Body of pancreas (tissue), 4 donors: ENCODE results near the gene LLCFC1. TPM values are rescaled to one million over a fixed set of nuclear protein-coding genes. Genes with fewer than 3 reads are reported as not detected.

ENCODE experiments used
- ATAC-seq: fragments of 150-250 bp; one replicate; pipeline ENCODE4 v1.9.1; 2016
- DNase-seq, 4 donors: peaks; one replicate each; pipeline ENCODE4 v3.0.0-alpha.2; 2019
- H3K27ac ChIP-seq, 4 donors: fragments of 200-600 bp; sonication (generic); 1 replicate in 3 of 4; 2 replicates in 1 of 4; pipeline versions ENCODE4 v1.5.1 to v1.6.1; 2016 to 2019; ENCODE audit warnings: mild to moderate bottlenecking in 1 of 4, mixed read lengths in 1 of 4, moderate library complexity in 1 of 4
- H3K27me3 ChIP-seq, 2 donors: fragments of 200-600 bp; sonication (generic); one replicate each; pipeline ENCODE4 v1.6.0; 2016; ENCODE audit warnings: mild to moderate bottlenecking in 1 of 2
- H3K36me3 ChIP-seq, 2 donors: fragments of 200-600 bp; sonication (generic); replicated peaks in 1 of 2; 2 replicates each; pipeline ENCODE4 v1.5.1; 2016; ENCODE audit warnings: low read depth in 2 of 2; ENCODE audit not compliant: insufficient read depth in 1 of 2
- H3K4me1 ChIP-seq: fragments of 200-600 bp; sonication (generic); one replicate; pipeline ENCODE4 v1.6.0; 2016
- H3K4me3 ChIP-seq, 2 donors: fragments of 200-600 bp; sonication (generic); 1 replicate in 1 of 2; 2 replicates in 1 of 2; pipeline ENCODE4 v1.5.1; 2016 to 2019
- H3K9me3 ChIP-seq, 3 donors: fragments of 200-600 bp; sonication (generic); 1 replicate in 2 of 3; 2 replicates in 1 of 3; pipeline ENCODE4 v1.5.1; 2016
- CTCF ChIP-seq, 7 experiments: fragments of 450-650 bp in 4 of 7; fragments of 200-600 bp in 3 of 7; sonication (generic) in 3 of 7; IDR thresholded peaks; one replicate each; pipeline ENCODE4 v1.5.1; 2016 to 2019; ENCODE audit warnings: antibody characterized with exemption in 7 of 7
- POLR2A ChIP-seq, 3 donors: fragments of 450-650 bp; IDR thresholded peaks; one replicate each; pipeline ENCODE4 v1.6.1; 2016; ENCODE audit warnings: antibody characterized with exemption in 3 of 3, mild to moderate bottlenecking in 2 of 3
- WGBS, 2 donors: methylation state at CpG; one replicate each; pipeline ENCODE4 v1.1.5; 2017; 5-methylcytosine and 5-hydroxymethylcytosine counted together
- intact Hi-C: fragments of 100-400 bp; cut with DNase I; formaldehyde crosslinking; loops from one replicate; pipeline ENCODE4 v1.15.1; 2023
- total RNA-seq, 2 donors: library from RNA; depleted of rRNA; stranded (reverse); fragments of >200 nt; gene quantifications; one replicate each; pipeline ENCODE4 v1.1.0, GENCODE V29; 2016

LLCFC1 gene
- total RNA-seq, 2 donors from 2014 or later = not detected

GRCh38 chr7:142913566-142913965, 25.7 kb upstream of the LLCFC1 start:
- Histone ChIP-seq H3K9me3 (no peaks in the 10 kb centered on the region), H3K27ac (peak overlapping the region in 2 of 4 donors; percentile 29 to 35), H3K4me1 (peaks cover 51% of the 10 kb centered on the region), H3K4me3 (no peak overlapping the region), H3K36me3 (no peaks in the 10 kb centered on the region), H3K27me3 (no peaks in the 10 kb centered on the region)
- intact Hi-C loops = no loop called here
- no peak for TF ChIP-seq POLR2A (IDR thresholded peaks at IDR 0.05)
- TF ChIP-seq CTCF (IDR thresholded peaks at IDR 0.05) = no peak
- ATAC-seq (no peak), DNase-seq (no peak)
- 70 to 82% methylated on average over 2 of the region's 2 CpGs for WGBS, 2 donors

- DNase-seq (no peak), ATAC-seq (no peak)
- Histone ChIP-seq H3K27ac (no peak overlapping the region), H3K27me3 (no peaks in the 10 kb centered on the region), H3K9me3 (no peaks in the 10 kb centered on the region), H3K4me3 (no peak overlapping the region), H3K4me1 (peaks cover 46% of the 10 kb centered on the region), H3K36me3 (no peaks in the 10 kb centered on the region)
- WGBS, 2 donors = 59 to 73% methylated on average over 1 of the region's 1 CpG
- intact Hi-C loops = no loop called here
- TF ChIP-seq POLR2A (IDR thresholded peaks at IDR 0.05) (no peak), CTCF (IDR thresholded peaks at IDR 0.05) (no peak)
Observed at GRCh38 chr7:142914121-142914520, 25.2 kb upstream of the LLCFC1 start.

GRCh38 chr7:142915315-142915714, 24.0 kb upstream of the LLCFC1 start:
- Histone ChIP-seq H3K36me3 (no peaks in the 10 kb centered on the region), H3K27me3 (no peaks in the 10 kb centered on the region), H3K4me1 (peaks cover 34% of the 10 kb centered on the region), H3K4me3 (no peak overlapping the region), H3K27ac (no peak overlapping the region), H3K9me3 (no peaks in the 10 kb centered on the region)
- intact Hi-C loops = no loop called here
- DNase-seq (no peak), ATAC-seq (no peak)
- 87 to 89% methylated on average over 8 of the region's 8 CpGs for WGBS, 2 donors
- TF ChIP-seq POLR2A (IDR thresholded peaks at IDR 0.05) (no peak), CTCF (IDR thresholded peaks at IDR 0.05) (no peak)

- Histone ChIP-seq H3K27ac (no peak overlapping the region), H3K4me1 (peaks cover 22% of the 10 kb centered on the region), H3K27me3 (no peaks in the 10 kb centered on the region), H3K4me3 (no peak overlapping the region), H3K9me3 (no peaks in the 10 kb centered on the region), H3K36me3 (no peaks in the 10 kb centered on the region)
- ATAC-seq (no peak), DNase-seq (no peak)
- 37 to 50% methylated on average over 2 of the region's 2 CpGs for WGBS, 2 donors
- no peak for TF ChIP-seq CTCF (IDR thresholded peaks at IDR 0.05)
- TF ChIP-seq POLR2A (IDR thresholded peaks at IDR 0.05) = no peak
- intact Hi-C loops = no loop called here
Observed at GRCh38 chr7:142916508-142916907, 22.8 kb upstream of the LLCFC1 start.

- intact Hi-C loops = no loop called here
- Histone ChIP-seq H3K27me3 (no peaks in the 10 kb centered on the region), H3K27ac (no peak overlapping the region), H3K4me1 (peaks cover 17% of the 10 kb centered on the region), H3K9me3 (no peaks in the 10 kb centered on the region), H3K36me3 (no peaks in the 10 kb centered on the region), H3K4me3 (no peak overlapping the region)
- DNase-seq (no peak), ATAC-seq (no peak)
- TF ChIP-seq CTCF (IDR thresholded peaks at IDR 0.05) (no peak), POLR2A (IDR thresholded peaks at IDR 0.05) (no peak)
- WGBS, 2 donors = 67 to 79% methylated on average over 3 of the region's 3 CpGs
Observed at GRCh38 chr7:142917447-142917846, 21.8 kb upstream of the LLCFC1 start.
